RWPE1 (cell line): ENCODE data around the gene TBXAS1.

Source experiments
- CTCF ChIA-PET: fragments of 350-600 bp; sonication (Branson Sonifier 250); formaldehyde crosslinking; extraction: SDS; loops from one replicate; lab custom pipeline; 2021; lab: Yijun Ruan, JAX
- POLR2A ChIA-PET: fragments of 400-600 bp; formaldehyde crosslinking; extraction: SDS; loops from one replicate; lab custom pipeline; 2020; ENCODE audit warnings: antibody characterized with exemption; ENCODE audit not compliant: low non-redundant PET; lab: Yijun Ruan, JAX
- DNase-seq: peaks from one replicate; pipeline ENCODE4 v3.0.0; 2012; ENCODE audit warnings: low spot score
- H3K27ac ChIP-seq: fragments of 450-650 bp; 2 replicates; pipeline ENCODE4 v1.5.1; 2017
- TF ChIP-seq, protein P1 (sequence below): fragments of 450-650 bp; conservative IDR thresholded peaks from 2 replicates; pipeline ENCODE4 v1.5.1; 2017; ENCODE audit warnings: low read depth, mild to moderate bottlenecking

The TBXAS1 gene

GRCh38 chr7:139876622-139877283, 47.7 kb downstream of the TBXAS1 start:
- ChIA-PET CTCF (no interaction called here), POLR2A (no interaction called here)
- no peak for DNase-seq
- H3K27ac ChIP-seq = no peak overlapping the region
- TF ChIP-seq, protein P1, sequence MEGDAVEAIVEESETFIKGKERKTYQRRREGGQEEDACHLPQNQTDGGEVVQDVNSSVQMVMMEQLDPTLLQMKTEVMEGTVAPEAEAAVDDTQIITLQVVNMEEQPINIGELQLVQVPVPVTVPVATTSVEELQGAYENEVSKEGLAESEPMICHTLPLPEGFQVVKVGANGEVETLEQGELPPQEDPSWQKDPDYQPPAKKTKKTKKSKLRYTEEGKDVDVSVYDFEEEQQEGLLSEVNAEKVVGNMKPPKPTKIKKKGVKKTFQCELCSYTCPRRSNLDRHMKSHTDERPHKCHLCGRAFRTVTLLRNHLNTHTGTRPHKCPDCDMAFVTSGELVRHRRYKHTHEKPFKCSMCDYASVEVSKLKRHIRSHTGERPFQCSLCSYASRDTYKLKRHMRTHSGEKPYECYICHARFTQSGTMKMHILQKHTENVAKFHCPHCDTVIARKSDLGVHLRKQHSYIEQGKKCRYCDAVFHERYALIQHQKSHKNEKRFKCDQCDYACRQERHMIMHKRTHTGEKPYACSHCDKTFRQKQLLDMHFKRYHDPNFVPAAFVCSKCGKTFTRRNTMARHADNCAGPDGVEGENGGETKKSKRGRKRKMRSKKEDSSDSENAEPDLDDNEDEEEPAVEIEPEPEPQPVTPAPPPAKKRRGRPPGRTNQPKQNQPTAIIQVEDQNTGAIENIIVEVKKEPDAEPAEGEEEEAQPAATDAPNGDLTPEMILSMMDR = no peak

GRCh38 chr7:139883814-139884213, 54.8 kb downstream of the TBXAS1 start:
- DNase-seq = no peak
- no peak overlapping the region for H3K27ac ChIP-seq
- TF ChIP-seq, protein P1 = no peak
- POLR2A ChIA-PET = no interaction called here
- CTCF ChIA-PET = no interaction called here

- CTCF ChIA-PET = no interaction called here
- POLR2A ChIA-PET = no interaction called here
- TF ChIP-seq, protein P1 = no peak
- H3K27ac ChIP-seq = no peak overlapping the region
- no peak for DNase-seq
These were observed 55.4 kb downstream of the TBXAS1 start for GRCh38 chr7:139884441-139884840.

DNA sequence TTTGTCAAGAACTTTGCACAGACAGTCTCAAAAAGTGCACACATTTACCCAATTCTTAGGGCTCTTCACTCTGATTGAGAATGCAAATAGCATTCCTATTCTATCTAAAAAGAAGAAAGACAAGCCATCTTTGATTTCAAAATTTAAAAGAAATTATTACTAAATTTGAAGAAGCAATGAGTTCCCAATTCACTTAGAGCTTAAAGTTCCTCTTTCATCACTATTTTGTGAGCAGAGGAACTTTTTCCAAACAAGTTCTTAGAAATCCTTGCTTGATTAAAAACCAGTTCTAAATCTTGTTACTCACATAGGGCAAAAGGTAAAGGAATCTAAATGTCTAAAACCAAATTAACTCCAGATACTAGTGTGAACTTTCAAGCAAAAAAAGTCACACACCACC, 56.4 kb downstream of the TBXAS1 start:
- POLR2A ChIA-PET = interaction anchor here (0.7 kb wide), 1 partner anchor 74 kb away, joined by 5 read pairs; no protein-coding TSS in a partner anchor
- CTCF ChIA-PET = no interaction called here

DNA sequence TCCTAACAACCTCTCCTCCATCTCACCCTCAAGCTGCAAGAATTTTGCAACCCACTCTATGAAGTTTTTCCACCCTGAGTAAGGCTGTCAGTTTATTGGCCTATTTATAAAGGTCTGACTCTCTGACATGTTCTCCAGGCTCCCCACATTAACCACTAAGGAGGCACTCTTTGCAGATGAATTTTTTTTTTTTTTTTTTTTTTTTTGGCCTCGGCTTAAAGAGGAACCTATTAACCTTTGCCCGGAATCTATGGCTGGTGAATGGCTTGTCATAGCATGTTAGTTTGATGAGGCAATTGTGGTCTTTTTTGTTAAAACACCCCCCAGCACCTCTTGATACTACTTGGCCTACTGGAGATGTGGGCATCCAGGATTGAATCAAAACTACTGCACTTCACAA, 57.1 kb downstream of the TBXAS1 start:
- no peak overlapping the region for H3K27ac ChIP-seq
- DNase-seq = no peak
- POLR2A ChIA-PET = interaction anchor here (0.7 kb wide), 1 partner anchor 73 kb away, joined by 5 read pairs; no protein-coding TSS in a partner anchor
- TF ChIP-seq, protein P1 = no peak
- CTCF ChIA-PET = no interaction called here

More for the DNA sequence above, 56.4 kb downstream of the TBXAS1 start:
- no peak for DNase-seq
- H3K27ac ChIP-seq = no peak overlapping the region
- TF ChIP-seq, protein P1 = no peak

DNA sequence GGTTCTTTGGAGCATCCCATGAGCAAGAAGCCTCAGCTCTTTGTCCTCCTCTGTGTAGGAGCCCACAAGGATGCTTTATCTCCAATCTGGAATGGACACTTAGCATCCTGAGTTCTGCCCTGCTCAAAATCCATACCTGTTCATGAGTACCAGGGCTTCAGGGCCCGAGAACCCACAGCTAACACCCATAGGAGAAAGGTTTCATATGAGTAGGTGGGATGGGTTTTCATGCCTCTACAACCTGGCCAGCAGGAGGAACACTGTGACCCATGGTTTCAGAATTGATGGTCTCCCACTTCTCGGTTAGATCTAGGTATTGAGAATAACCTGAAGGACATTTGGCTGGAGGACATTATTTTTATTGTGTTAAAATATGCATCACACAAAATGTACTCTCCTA, 57.8 kb downstream of the TBXAS1 start:
- ChIA-PET POLR2A (no interaction called here), CTCF (no interaction called here)
- TF ChIP-seq, protein P1 = no peak
- no peak overlapping the region for H3K27ac ChIP-seq
- DNase-seq = no peak
